ENCODE results near the gene HCK. TPM values are rescaled to one million over a fixed set of nuclear protein-coding genes. Genes with fewer than 3 reads are reported as not detected.

The HCK gene
- total and polyA plus RNA-seq, 2 experiments from 2014 or later = not detected

GRCh38 chr20:32013326-32013725 is 38.7 kb upstream of the HCK start:
- no peak for TF ChIP-seq CTCF (IDR thresholded peaks at IDR 0.05; ENCODE audit: low read depth, low read length)
- DNase-seq (ENCODE audit: low read depth in 1 of 2, low spot score in 1 of 2) = no peak
- no peaks in the 10 kb centered on the region for H3K4me1 ChIP-seq (ENCODE audit: low read depth)
- no peak overlapping the region for H3K4me3 ChIP-seq
- H3K27me3 ChIP-seq = no peaks in the 10 kb centered on the region
- H3K9me3 ChIP-seq (ENCODE audit: low read depth) = no peaks in the 10 kb centered on the region
- H3K27ac ChIP-seq = no peak overlapping the region
- H3K36me3 ChIP-seq = no peaks in the 10 kb centered on the region

GRCh38 chr20:32017711-32018251 is 34.3 kb upstream of the HCK start:
- H3K27ac ChIP-seq = no peak overlapping the region
- no peak for TF ChIP-seq CTCF (IDR thresholded peaks at IDR 0.05; ENCODE audit: low read depth, low read length)
- no peaks in the 10 kb centered on the region for H3K4me1 ChIP-seq (ENCODE audit: low read depth)
- DNase-seq (ENCODE audit: low read depth in 1 of 2, low spot score in 1 of 2) = peak in 1 of 2 donors; percentile 55
- H3K9me3 ChIP-seq (ENCODE audit: low read depth) = no peaks in the 10 kb centered on the region
- H3K27me3 ChIP-seq = peaks cover 9% of the 10 kb centered on the region
- H3K36me3 ChIP-seq = no peaks in the 10 kb centered on the region
- peak overlapping the region; percentile 62 for H3K4me3 ChIP-seq

GRCh38 chr20:32018269-32019155 is 33.5 kb upstream of the HCK start:
- H3K27me3 ChIP-seq = peaks cover 9% of the 10 kb centered on the region
- peak in 1 of 2 donors; percentile 73 for DNase-seq (ENCODE audit: low read depth in 1 of 2, low spot score in 1 of 2)
- H3K36me3 ChIP-seq = no peaks in the 10 kb centered on the region
- H3K27ac ChIP-seq = no peak overlapping the region
- no peaks in the 10 kb centered on the region for H3K4me1 ChIP-seq (ENCODE audit: low read depth)
- H3K9me3 ChIP-seq (ENCODE audit: low read depth) = no peaks in the 10 kb centered on the region
- peak overlapping the region; percentile 62 for H3K4me3 ChIP-seq
- TF ChIP-seq CTCF (IDR thresholded peaks at IDR 0.05; ENCODE audit: low read depth, low read length) = no peak

GRCh38 chr20:32019156-32019510 is 32.9 kb upstream of the HCK start:
- Histone ChIP-seq H3K27ac (no peak overlapping the region), H3K4me1 (ENCODE audit: low read depth) (no peaks in the 10 kb centered on the region), H3K27me3 (peaks cover 9% of the 10 kb centered on the region), H3K9me3 (ENCODE audit: low read depth) (no peaks in the 10 kb centered on the region), H3K4me3 (peak overlapping the region; percentile 62), H3K36me3 (no peaks in the 10 kb centered on the region)
- DNase-seq (ENCODE audit: low read depth in 1 of 2, low spot score in 1 of 2) = peak in 1 of 2 donors; percentile 52
- TF ChIP-seq CTCF (IDR thresholded peaks at IDR 0.05; ENCODE audit: low read depth, low read length) = no peak

- Histone ChIP-seq H3K36me3 (no peaks in the 10 kb centered on the region), H3K4me1 (ENCODE audit: low read depth) (no peaks in the 10 kb centered on the region), H3K9me3 (ENCODE audit: low read depth) (no peaks in the 10 kb centered on the region), H3K27me3 (peaks cover 9% of the 10 kb centered on the region), H3K4me3 (peak overlapping the region; percentile 62), H3K27ac (no peak overlapping the region)
- no peak for TF ChIP-seq CTCF (IDR thresholded peaks at IDR 0.05; ENCODE audit: low read depth, low read length)
- DNase-seq (ENCODE audit: low read depth in 1 of 2, low spot score in 1 of 2) = no peak
Measured at GRCh38 chr20:32019563-32020463, 32.2 kb upstream of the HCK start.
